HG03521 (cell line): ENCODE data around the gene RANGAP1.

Experiments used
- ATAC-seq: cut with Tn5 transposase; IDR thresholded peaks from one replicate; pipeline ENCODE4 v1.9.1; 2021; ENCODE audit warnings: mild to moderate bottlenecking, moderate library complexity; ENCODE audit not compliant: unreplicated experiment

RANGAP1 gene

DNA sequence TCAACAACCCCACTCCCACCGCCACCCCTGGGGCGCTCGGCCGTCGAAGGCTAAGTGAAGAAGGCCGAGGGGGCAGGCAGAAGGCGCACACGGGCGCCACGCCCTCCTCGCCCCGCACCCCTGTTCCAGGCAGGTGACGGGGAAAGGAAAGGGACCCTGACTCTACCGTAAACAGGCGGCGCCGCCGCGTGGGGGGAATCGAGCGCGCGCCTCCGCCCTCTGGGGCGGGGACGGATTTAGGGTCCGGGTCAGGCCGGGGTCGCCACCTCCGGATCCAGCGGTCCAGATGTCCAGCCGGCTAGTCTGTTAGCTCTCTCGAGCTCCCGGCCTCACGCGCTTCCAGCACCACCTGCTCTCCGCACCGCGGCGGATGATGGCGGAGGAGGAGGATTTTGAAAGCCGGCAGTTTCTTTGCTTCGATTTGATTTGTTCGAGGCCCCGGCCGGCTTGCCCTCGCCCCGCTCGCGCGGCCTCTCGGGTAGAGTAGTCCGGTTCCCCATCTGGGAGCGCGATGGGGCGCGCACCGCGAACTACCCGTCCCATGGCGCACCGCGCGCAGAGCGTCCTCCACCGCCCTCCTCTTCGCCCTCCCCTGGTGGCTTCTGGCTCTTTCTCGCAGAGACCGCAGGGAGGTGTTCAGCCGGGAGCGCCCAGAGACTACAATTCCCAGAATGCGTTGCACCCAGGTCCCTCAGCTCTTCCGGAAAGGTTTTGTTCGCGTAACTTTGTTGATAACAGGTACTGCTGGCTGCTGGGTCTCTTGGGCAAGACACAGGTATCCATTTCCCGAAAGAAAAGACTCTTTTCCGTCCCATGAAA, at the start of gene RANGAP1:
RANGAP1 (minus strand) TSS at position 368 of the 819 bp plus-strand sequence. CDS start 5,143 bp downstream, outside the sequence.
- peak; percentile 97 for ATAC-seq

DNA sequence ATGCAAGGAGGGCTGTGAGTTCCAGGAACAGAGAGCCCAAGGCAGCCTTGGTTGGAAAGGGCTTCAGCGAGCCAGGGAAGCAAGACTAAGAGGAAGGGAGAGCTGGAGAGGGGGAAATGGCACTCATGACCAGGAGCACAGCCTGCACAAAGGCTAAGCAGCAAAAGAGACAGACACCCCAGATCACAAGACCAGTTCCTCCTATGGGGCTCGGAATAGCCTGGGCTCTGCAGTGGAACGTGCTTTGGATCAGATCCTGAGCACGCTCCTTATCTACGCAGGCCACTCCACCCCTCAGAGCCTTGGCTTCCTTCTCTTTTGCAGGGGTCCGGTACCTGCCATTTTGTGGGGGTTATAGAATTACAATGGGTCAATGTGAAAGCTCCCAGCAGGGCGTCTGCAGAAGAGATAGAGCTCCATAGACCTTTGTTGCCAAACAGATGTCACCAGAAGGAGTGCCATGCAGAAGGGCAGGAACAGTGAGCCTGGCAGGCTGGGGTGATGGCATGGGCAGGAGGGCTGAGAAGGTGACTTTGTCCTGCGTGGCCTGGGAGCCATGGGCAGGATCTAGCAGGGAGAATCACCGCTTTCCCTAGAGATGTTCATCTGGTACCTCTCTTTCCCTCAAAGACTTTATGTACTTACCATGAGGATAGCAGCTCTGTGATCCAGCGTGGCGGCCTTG, 49.1 kb upstream of the RANGAP1 start:
- ATAC-seq: no peak

GRCh38 chr22:41334215-41334614, 48.2 kb upstream of the RANGAP1 start:
- no peak for ATAC-seq

DNA sequence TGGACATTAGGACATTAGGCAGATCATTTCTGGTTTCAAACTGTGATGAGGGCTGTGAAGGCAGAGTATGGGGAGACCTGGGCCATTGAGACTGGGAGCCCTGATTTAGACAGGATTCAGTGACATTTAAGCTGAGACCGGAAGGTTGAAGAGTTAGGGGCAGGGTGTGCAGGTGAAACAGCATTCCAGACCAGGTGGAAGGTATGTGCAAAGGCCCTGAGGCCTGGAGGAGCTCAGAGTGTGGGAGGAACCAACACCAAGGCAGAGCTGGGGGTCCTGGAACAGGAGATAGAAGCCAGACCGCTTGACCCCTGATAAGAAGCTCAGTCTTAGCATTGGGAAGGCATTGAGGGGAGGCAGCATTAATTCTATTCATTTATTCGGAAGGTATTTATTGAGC, 47.8 kb upstream of the RANGAP1 start:
- ATAC-seq: no peak

DNA sequence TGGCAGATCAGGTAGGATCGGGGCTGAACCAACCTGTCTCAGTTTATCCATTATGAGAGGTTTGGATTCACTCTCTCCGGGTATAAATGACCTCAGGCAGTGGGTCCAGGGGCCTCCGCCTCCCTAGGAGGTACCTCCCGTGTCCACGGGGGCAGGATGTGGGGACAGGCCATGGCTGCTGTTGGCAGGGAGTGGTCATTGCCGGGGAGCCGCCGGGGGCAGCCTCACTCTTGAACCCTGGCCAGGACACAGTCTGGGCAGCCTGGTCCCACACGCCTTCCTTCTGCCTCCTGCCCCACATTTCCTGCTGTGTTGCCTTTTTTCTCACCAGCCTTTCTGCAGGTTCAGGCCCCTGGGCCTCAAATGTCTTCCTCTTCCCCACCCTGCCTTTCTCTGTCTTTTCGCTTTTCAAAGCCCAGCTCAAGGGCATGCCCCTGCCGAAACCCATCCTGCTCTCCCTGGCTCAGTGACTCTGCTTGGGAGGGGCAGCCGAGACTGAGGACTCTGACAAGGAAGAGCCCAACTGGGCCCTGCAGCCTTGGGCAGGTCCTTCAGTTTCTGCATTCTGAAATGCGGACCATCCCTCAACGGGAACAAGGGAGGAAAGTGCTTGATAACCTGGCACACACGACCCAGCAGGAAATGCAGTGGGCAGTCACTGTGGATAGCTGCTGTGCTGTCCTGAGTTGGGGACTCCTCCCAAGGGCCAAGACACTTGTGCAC, 46.4 kb upstream of the RANGAP1 start:
- no peak for ATAC-seq

GRCh38 chr22:41330169-41330568, 44.2 kb upstream of the RANGAP1 start:
- ATAC-seq: no peak

GRCh38 chr22:41327124-41327523, 41.1 kb upstream of the RANGAP1 start:
- ATAC-seq: no peak

GRCh38 chr22:41324821-41325528, 39.0 kb upstream of the RANGAP1 start:
- ATAC-seq: no peak

GRCh38 chr22:41320416-41321240, 34.6 kb upstream of the RANGAP1 start:
- ATAC-seq: no peak

- ATAC-seq: no peak
These were observed 29.6 kb upstream of the RANGAP1 start for GRCh38 chr22:41315586-41315985.

GRCh38 chr22:41314821-41315220, 28.8 kb upstream of the RANGAP1 start:
- no peak for ATAC-seq

GRCh38 chr22:41311487-41311886, 25.5 kb upstream of the RANGAP1 start:
- ATAC-seq: no peak

DNA sequence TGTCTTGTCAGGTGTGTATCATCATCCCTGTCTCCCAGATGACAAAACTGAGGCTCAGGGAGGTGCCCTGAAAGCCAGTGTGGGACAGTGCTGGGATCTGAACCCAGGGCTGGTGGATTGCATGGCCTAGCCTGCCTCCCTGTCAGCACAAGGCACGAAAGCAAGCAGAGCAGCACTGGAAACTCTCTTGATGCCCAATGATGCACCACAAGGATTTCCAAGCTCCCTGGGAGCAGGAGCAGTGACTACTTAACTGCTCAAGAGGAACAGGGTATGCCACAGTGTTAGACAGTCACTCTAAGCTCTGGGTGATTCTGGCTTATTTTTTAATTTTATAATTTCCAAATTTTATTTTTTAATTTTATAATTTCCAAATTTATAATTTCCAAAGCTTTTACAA, 24.3 kb upstream of the RANGAP1 start:
- no peak for ATAC-seq

DNA sequence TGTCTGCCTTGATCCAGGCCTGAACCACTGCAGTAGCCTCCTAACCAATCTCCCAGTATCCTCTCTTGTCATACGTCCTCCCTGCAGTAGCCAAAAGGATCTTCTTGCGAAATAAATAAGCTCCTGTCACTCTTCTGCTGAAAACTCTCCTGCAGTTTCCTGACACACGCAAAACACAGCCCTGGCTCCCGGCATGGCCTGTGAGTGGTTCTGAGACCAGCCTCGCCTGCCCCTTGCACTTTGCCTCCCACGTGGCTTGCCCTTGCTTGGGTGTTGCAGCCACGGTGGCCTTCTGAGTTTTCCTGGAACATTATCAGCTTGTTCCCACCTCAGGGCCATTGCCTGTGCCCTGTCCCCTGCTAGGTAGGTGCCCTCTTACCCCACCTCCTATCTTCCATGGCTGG, 22.6 kb upstream of the RANGAP1 start:
- ATAC-seq: no peak

- ATAC-seq: no peak
These were observed 22.1 kb upstream of the RANGAP1 start for GRCh38 chr22:41308054-41308453.

- no peak for ATAC-seq
These were observed 19.7 kb upstream of the RANGAP1 start for GRCh38 chr22:41305646-41306045.

GRCh38 chr22:41302811-41303210, 16.8 kb upstream of the RANGAP1 start:
- no peak for ATAC-seq

- no peak for ATAC-seq
These were observed 16.2 kb upstream of the RANGAP1 start for GRCh38 chr22:41302021-41302767.
